Esophagus muscularis mucosa (tissue), 4 donors: ENCODE measurements around the gene IL1RL2. TPM values are rescaled to one million over a fixed set of nuclear protein-coding genes. Genes with fewer than 3 reads are reported as not detected.

Source experiments
- DNase-seq: peaks from one replicate; pipeline ENCODE4 v3.0.0-alpha.2; 2017; ENCODE audit errors: extremely low spot score
- H3K27ac ChIP-seq, 4 donors: fragments of 200-600 bp; sonication (generic); replicated peaks in 1 of 4; 1 replicate in 3 of 4; 2 replicates in 1 of 4; pipeline ENCODE4 v1.5.1; 2016 to 2019; ENCODE audit warnings: mild to moderate bottlenecking in 1 of 4
- H3K27me3 ChIP-seq, 4 donors: fragments of 200-600 bp; sonication (generic); one replicate each; pipeline versions ENCODE4 v1.5.1 to v1.6.0; 2016 to 2019
- H3K36me3 ChIP-seq, 4 donors: fragments of 200-600 bp; sonication (generic); one replicate each; pipeline ENCODE4 v1.5.1; 2016 to 2019
- H3K4me1 ChIP-seq, 4 donors: fragments of 200-600 bp; sonication (generic); one replicate each; pipeline ENCODE4 v1.5.1; 2016 to 2019
- H3K4me3 ChIP-seq, 4 donors: fragments of 200-600 bp; sonication (generic); 1 replicate in 2 of 4; 2 replicates in 2 of 4; pipeline ENCODE4 v1.5.1; 2016 to 2019; ENCODE audit warnings: mild to moderate bottlenecking in 4 of 4, moderate library complexity in 1 of 4
- H3K9me3 ChIP-seq, 4 donors: fragments of 200-600 bp; sonication (generic); 1 replicate in 3 of 4; 2 replicates in 1 of 4; pipeline ENCODE4 v1.5.1; 2016 to 2019
- EP300 ChIP-seq: sonication (generic); formaldehyde crosslinking; IDR thresholded peaks from one replicate; pipeline ENCODE4 v1.6.1; 2017; ENCODE audit warnings: antibody characterized with exemption
- POLR2A ChIP-seq: fragments of 450-650 bp; IDR thresholded peaks from one replicate; pipeline ENCODE4 v1.6.1; 2017; ENCODE audit warnings: antibody characterized with exemption, moderate library complexity, mild to moderate bottlenecking, low read depth
- POLR2AphosphoS5 ChIP-seq, 2 donors: sonication (generic); formaldehyde crosslinking; IDR thresholded peaks; one replicate each; pipeline ENCODE4 v1.6.1; 2017; ENCODE audit warnings: antibody characterized with exemption in 2 of 2
- WGBS: methylation state at CpG from one replicate; pipeline ENCODE4 v1.1.5; 2018; 5-methylcytosine and 5-hydroxymethylcytosine counted together
- intact Hi-C: fragments of 100-400 bp; cut with DNase I; formaldehyde crosslinking; loops from one replicate; pipeline ENCODE4 v1.15.1; 2023
- total RNA-seq, 4 donors: library from RNA; depleted of rRNA; stranded (reverse); fragments of >200 nt; gene quantifications; one replicate each; pipeline versions ENCODE4 v1.1.0 to v1.2.1, GENCODE V29; 2016
- TF ChIP-seq, protein P1 (sequence below), 3 experiments: fragments of 200-600 bp in 2 of 3; fragments of 450-650 bp in 1 of 3; sonication (generic) in 2 of 3; IDR thresholded peaks; one replicate each; pipeline ENCODE4 v1.5.1; 2017 to 2019; ENCODE audit warnings: antibody characterized with exemption in 3 of 3, mild to moderate bottlenecking in 2 of 3, moderate library complexity in 1 of 3

Gene IL1RL2
- total RNA-seq, 4 donors from 2014 or later, result 0.19 to 0.92 (median 0.66) TPM; not detected in 1

DNA sequence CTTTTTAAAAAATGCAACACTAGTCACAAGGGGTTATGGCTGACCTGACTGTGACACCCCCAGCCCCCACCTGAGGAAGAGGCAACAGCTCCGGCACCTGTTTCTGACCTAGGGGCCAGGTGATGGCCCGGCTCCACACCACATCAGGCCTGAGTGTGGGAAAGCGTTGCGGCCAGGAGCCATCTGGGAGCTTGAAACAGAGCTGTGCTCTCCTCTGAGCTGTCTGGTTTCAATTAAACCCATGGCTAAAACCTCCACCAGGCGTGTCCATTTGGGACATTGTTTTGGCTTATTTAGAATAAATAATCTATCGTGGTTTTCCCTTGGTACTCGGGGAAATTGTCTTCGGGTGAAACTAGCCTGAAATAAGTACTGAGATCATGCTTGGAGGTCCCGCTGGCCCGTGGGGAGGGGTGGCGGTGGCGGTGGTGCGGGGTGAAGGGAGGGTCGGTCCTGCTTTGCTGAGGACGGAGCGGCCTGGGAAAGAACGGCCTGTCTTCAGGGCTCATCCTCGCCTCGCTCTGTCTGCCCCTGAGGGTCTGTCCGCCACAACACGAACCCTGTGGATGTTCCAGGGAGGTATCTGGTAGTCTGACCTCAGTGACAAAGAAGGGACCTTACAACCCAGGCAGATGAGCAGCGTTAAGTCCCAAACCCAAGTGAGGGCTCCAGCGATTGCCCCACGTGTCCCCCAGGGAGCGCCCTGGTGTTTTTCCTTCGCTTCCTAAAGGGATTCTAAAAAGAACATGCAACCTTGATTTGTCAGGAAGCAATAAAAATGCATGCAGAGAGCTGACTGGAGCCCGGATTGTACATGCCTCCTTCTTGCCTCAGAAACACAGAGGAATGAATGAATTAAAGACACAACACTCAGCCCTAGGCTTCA is 58.7 kb downstream of the IL1RL2 start:
- intact Hi-C loops, result no loop called here
- H3K36me3 ChIP-seq, result no peaks in the 10 kb centered on the region
- no peak overlapping the region for H3K27ac ChIP-seq
- peaks cover 0 to 15% (median 8%) of the 10 kb centered on the region in 4 donors for H3K4me1 ChIP-seq
- H3K9me3 ChIP-seq, result no peaks in the 10 kb centered on the region
- H3K4me3 ChIP-seq, result no peak overlapping the region
- no peak for DNase-seq
- no peak for TF ChIP-seq EP300
- TF ChIP-seq POLR2A, result no peak
- no peak for TF ChIP-seq POLR2AphosphoS5 (IDR thresholded peaks at IDR 0.05)
- TF ChIP-seq, protein P1, sequence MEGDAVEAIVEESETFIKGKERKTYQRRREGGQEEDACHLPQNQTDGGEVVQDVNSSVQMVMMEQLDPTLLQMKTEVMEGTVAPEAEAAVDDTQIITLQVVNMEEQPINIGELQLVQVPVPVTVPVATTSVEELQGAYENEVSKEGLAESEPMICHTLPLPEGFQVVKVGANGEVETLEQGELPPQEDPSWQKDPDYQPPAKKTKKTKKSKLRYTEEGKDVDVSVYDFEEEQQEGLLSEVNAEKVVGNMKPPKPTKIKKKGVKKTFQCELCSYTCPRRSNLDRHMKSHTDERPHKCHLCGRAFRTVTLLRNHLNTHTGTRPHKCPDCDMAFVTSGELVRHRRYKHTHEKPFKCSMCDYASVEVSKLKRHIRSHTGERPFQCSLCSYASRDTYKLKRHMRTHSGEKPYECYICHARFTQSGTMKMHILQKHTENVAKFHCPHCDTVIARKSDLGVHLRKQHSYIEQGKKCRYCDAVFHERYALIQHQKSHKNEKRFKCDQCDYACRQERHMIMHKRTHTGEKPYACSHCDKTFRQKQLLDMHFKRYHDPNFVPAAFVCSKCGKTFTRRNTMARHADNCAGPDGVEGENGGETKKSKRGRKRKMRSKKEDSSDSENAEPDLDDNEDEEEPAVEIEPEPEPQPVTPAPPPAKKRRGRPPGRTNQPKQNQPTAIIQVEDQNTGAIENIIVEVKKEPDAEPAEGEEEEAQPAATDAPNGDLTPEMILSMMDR (IDR thresholded peaks at IDR 0.05), result no peak
- H3K27me3 ChIP-seq, result peaks cover 0 to 4% (median 0%) of the 10 kb centered on the region in 4 donors
- 72% methylated on average over 27 of the region's 27 CpGs for WGBS

DNA sequence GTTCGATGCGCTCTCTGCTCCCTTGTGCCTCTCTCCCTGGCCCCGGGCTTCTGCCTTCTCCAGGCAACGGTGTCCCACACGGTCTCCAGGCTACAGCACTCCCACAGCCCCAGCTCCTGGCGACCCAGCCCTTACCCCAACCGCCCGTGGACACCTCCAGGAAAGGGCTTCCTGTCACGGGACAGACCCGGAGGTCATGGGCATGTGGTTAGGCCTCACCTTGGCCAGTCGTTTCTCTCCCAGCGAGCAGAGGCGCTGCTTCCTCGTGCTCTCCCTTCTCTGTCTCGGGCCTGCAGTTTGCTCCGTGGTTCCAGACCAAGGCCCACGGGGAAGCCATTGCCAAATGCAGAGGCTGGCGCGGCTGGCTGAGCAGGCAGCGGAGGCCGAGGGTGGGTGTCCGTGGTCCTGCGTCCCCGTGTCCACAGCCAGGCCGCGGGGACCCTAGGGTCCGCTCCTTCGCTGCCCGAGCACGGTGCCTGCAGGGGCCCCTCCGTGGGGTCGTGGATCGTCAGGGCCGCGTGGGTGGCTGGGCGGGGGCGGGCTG is 63.5 kb downstream of the IL1RL2 start:
- 96% methylated on average over 21 of the region's 37 CpGs for WGBS
- TF ChIP-seq, protein P1 (IDR thresholded peaks at IDR 0.05), result no peak
- TF ChIP-seq EP300, result no peak
- TF ChIP-seq POLR2AphosphoS5 (IDR thresholded peaks at IDR 0.05), result no peak
- no peak for TF ChIP-seq POLR2A
- Histone ChIP-seq H3K4me1 (peaks cover 6 to 14% (median 12%) of the 10 kb centered on the region in 4 donors), H3K4me3 (peak overlapping the region in 2 of 4 donors; percentile 46 to 54), H3K27ac (no peak overlapping the region), H3K27me3 (peaks cover 0 to 19% (median 0%) of the 10 kb centered on the region in 4 donors), H3K9me3 (no peaks in the 10 kb centered on the region), H3K36me3 (no peaks in the 10 kb centered on the region)
- no peak for DNase-seq
- intact Hi-C loops, result loop anchor here (10.0 kb wide), 1 partner anchor 104 kb away; the partner anchor contains the start of gene IL18R1

DNA sequence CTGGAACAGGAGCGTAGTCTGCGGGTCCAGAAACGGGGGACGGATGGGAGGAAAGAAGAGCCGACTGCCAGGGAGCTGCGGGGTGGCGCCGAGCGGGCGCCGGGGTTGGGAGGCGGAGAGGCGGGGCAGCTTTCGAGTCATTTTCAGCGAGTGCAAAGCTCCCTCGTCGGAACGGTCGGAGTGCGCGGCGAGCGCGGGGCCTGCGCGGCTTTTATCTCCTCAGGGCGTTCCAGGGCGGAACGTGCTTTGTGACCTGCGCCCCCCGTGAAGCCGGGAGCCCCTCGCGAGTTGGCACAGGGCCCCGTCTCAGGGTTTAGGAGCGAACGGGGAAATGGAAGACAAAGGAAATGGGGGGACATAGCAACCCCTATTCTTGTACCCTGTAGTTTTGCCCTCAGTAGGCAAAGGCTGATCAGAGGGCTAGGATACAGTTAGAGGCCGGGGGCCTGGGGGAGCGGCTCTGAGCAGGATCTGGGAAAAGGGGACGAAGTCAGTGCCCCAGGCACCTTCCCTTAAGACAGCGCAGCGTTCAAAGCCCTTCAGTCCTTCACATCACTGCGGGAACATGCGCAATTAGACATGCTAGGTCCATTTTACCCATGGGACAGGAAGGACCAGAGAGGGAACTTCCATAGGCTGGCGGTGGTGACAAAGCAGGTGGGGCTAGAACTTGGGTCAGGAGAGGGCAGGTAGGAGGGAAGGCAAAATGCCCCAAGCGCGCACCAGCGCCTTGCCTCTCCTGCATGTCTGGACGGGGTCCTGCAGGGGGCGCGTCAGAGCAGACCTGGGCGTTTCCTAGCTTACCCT is 64.4 kb downstream of the IL1RL2 start:
- intact Hi-C loops, result loop anchor here (10.0 kb wide), 1 partner anchor 104 kb away; the partner anchor contains the start of gene IL18R1
- DNase-seq, result no peak
- Histone ChIP-seq H3K27ac (peak overlapping the region in 1 of 4 donors; percentile 34), H3K27me3 (peaks cover 0 to 19% (median 0%) of the 10 kb centered on the region in 4 donors), H3K36me3 (no peaks in the 10 kb centered on the region), H3K4me3 (peak overlapping the region; percentile 43 to 55 (median 50)), H3K4me1 (peaks cover 6 to 14% (median 12%) of the 10 kb centered on the region in 4 donors), H3K9me3 (no peaks in the 10 kb centered on the region)
- TF ChIP-seq, protein P1 (IDR thresholded peaks at IDR 0.05), result peak; percentile 38 to 68 (median 51)
- no peak for TF ChIP-seq EP300
- 9% methylated on average over 42 of the region's 52 CpGs for WGBS

DNA sequence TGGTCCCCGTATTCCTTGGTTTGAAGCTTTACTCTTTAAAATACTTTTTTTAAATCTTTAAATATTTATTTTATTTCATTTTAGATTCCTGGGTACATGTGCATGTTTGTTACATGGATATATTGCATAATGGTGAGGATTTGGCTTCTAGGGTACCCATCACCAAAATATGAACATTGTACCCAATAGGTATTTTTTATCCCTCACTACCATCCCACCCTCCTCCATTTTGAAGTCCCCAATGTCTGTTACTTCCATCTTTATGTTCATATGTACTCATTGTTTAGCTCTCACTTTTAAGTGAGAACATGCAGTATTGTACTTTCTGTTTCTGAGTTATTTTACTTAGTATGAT is 65.0 kb downstream of the IL1RL2 start:
- no peak for DNase-seq
- Histone ChIP-seq H3K4me3 (peak overlapping the region in 3 of 4 donors; percentile 46 to 55 (median 54)), H3K4me1 (peaks cover 6 to 18% (median 12%) of the 10 kb centered on the region in 4 donors), H3K9me3 (no peaks in the 10 kb centered on the region), H3K27me3 (peaks cover 0 to 19% (median 0%) of the 10 kb centered on the region in 4 donors), H3K27ac (no peak overlapping the region), H3K36me3 (no peaks in the 10 kb centered on the region)
- TF ChIP-seq, protein P1 (IDR thresholded peaks at IDR 0.05), result peak in 1 of 3 experiments; percentile 5
- TF ChIP-seq EP300 (no peak), POLR2AphosphoS5 (IDR thresholded peaks at IDR 0.05) (no peak)
- 19% methylated on average over 1 of the region's 1 CpG for WGBS
- intact Hi-C loops, result loop anchor here (10.0 kb wide), 1 partner anchor 103 kb away; the partner anchor contains the start of gene IL18R1
